ENCODE results near the gene SLC1A3.

SLC1A3 gene

DNA sequence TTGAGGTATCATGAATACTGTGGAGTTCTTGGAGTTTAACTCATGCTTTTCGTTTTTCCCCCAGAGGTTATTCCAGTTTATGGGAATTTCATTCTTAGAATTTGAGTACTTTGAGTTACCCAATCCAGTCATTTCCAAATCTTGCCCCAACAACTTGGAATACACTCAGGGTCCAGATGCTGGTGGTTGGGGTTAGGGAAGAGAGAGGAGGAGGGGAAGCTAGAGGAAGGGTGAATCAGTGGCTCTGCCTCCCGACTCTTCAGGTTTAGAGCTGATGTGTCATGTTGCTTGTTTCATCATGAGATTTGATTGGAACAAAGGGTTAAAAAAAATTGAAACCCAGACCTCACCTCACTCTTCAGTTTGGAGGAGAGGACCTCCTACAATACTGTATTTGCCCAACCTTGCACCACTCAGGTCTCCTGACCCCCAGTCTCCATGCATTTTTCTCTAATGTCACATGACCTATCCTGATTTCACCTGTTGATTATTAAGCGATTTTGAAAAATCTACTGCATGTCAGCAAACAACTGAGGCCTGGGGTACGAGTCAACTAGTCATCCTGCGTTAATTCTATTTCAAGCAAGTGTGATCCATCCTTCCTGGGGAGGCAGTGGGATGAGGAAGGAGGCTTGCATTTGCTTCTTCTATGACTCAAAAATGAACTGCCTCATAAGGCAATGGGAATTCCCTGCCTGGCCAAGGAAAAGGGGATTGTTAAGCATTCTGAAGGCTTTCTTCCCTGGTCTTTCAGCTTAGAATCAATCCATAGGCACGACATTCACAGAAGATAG is 6.2 kb upstream of the SLC1A3 start:
- ChIA-PET CTCF (no interaction called here), POLR2A (ENCODE audit: low non-redundant PET) (no interaction called here)
- no peak for DNase-seq (ENCODE audit: low spot score)
- no peak overlapping the region for H3K27ac ChIP-seq
- TF ChIP-seq, protein P1, sequence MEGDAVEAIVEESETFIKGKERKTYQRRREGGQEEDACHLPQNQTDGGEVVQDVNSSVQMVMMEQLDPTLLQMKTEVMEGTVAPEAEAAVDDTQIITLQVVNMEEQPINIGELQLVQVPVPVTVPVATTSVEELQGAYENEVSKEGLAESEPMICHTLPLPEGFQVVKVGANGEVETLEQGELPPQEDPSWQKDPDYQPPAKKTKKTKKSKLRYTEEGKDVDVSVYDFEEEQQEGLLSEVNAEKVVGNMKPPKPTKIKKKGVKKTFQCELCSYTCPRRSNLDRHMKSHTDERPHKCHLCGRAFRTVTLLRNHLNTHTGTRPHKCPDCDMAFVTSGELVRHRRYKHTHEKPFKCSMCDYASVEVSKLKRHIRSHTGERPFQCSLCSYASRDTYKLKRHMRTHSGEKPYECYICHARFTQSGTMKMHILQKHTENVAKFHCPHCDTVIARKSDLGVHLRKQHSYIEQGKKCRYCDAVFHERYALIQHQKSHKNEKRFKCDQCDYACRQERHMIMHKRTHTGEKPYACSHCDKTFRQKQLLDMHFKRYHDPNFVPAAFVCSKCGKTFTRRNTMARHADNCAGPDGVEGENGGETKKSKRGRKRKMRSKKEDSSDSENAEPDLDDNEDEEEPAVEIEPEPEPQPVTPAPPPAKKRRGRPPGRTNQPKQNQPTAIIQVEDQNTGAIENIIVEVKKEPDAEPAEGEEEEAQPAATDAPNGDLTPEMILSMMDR (conservative IDR thresholded peaks at IDR 0.05; ENCODE audit: low read depth): no peak

DNA sequence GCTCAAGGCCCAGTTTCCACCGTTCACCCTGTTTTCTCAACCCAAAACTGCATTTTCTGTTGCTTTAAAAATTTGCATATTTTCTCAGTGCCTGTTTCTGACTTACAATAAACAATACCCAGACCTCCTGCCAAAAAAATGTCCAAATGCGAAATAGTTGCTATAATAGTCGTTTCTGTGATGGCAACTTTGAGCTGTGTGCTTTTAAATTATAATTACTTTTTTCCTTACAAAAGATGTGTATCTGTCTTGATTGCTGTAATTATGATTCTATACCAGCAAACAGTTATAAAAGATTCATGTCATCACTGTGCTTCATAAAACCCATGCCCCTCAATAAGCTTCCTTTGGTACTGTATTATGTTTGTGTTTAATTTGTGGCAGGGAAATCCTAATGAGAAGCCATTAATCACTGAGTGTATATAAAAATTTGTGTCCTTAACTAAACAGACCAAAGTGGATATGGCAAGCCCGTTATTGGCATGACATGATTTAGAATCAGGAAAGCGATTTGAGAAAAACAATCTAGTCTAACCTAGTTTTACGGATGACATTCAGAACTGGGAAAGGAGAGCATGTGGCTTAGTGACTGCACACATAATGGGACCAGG is 5.4 kb upstream of the SLC1A3 start:
- TF ChIP-seq, protein P1 (conservative IDR thresholded peaks at IDR 0.05; ENCODE audit: low read depth): no peak
- CTCF ChIA-PET: no interaction called here
- DNase-seq (ENCODE audit: low spot score): no peak
- POLR2A ChIA-PET (ENCODE audit: low non-redundant PET): no interaction called here
- no peak overlapping the region for H3K27ac ChIP-seq

DNA sequence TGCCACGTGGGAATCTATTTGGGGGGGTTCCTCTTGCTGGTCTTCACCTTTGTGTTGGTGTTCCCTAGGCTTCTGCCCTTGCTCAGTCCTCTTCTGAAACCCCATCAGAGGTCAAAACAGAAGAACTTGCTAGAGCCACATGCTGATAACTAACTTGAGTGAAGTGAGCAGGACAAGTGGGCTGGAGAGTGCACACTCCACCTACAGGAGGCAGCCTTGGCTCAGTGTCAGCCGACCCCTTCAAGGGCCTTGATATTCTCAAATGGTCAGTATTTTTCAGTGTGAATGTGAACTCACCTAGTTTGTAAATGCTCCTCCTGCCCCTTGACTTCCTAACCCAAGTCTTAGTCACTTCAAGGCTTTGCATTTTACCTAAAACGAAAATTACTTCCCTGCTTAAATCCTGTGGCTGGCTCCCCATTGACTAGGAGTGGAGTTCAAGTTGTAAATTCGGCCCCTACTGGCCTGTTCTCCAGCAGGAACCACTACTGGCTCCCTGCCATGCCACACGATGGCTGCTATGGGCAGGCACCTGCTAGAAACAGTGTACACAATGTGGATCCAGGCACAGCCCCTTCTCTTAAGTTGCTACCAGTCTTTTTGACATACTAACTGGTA is 3.6 kb upstream of the SLC1A3 start:
- TF ChIP-seq, protein P1 (conservative IDR thresholded peaks at IDR 0.05; ENCODE audit: low read depth): no peak
- no peak overlapping the region for H3K27ac ChIP-seq
- CTCF ChIA-PET: interaction anchor here (0.5 kb wide), 1 partner anchor 90 kb away, joined by 3 read pairs; no protein-coding TSS in a partner anchor
- POLR2A ChIA-PET (ENCODE audit: low non-redundant PET): no interaction called here
- no peak for DNase-seq (ENCODE audit: low spot score)

GRCh38 chr5:36605241-36605640 is 1.2 kb upstream of the SLC1A3 start:
- no peak overlapping the region for H3K27ac ChIP-seq
- ChIA-PET POLR2A (ENCODE audit: low non-redundant PET) (no interaction called here), CTCF (interaction anchor here (0.7 kb wide), 1 partner anchor 87 kb away, joined by 3 read pairs; no protein-coding TSS in a partner anchor)
- TF ChIP-seq, protein P1 (conservative IDR thresholded peaks at IDR 0.05; ENCODE audit: low read depth): no peak
- DNase-seq (ENCODE audit: low spot score): no peak

GRCh38 chr5:36606036-36606427 is 374 bp upstream of the SLC1A3 start:
- ChIA-PET POLR2A (ENCODE audit: low non-redundant PET) (interaction anchor here (0.6 kb wide), 1 partner anchor 27 kb away, joined by 3 read pairs; no protein-coding TSS in a partner anchor), CTCF (no interaction called here)

DNA sequence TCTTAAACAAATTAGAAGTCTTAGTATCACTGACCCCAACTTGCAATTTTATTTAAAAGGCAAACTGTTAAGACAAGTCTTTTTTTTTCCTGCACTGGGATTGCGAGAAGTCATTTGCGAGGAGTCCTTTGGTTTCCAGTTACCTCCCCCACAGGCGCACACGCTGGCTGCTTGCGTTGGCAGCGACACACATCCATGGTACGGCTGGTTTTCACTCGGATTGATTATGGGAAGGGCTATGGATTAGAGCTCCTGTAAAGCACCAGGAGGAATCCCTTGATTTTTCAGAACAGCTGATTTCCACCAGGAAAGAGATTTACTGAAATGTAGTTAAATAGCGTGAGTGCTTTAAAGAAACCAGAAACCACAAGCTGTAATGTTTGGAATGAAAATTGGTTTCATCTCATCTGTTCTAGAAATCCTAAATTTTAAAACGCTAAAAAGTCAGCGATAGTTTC is 737 bp downstream of the SLC1A3 start:
- peak; percentile 59 for DNase-seq (ENCODE audit: low spot score)
- ChIA-PET POLR2A (ENCODE audit: low non-redundant PET) (no interaction called here), CTCF (interaction anchor here (0.7 to 2.2 kb wide), 3 partner anchors 14 to 166 kb away, joined by 3 to 7 read pairs (median 3); no protein-coding TSS in a partner anchor)
- TF ChIP-seq, protein P1 (conservative IDR thresholded peaks at IDR 0.05; ENCODE audit: low read depth): no peak
- peak overlapping the region; percentile 73 for H3K27ac ChIP-seq

More at GRCh38 chr5:36606036-36606427, 374 bp upstream of the SLC1A3 start:
- H3K27ac ChIP-seq: peak overlapping the region; percentile 73
- DNase-seq (ENCODE audit: low spot score): no peak
- TF ChIP-seq, protein P1 (conservative IDR thresholded peaks at IDR 0.05; ENCODE audit: low read depth): no peak
